ENCODE measurements around the gene CYP46A1. TPM values are rescaled to one million over a fixed set of nuclear protein-coding genes. Genes with fewer than 3 reads are reported as not detected.

The CYP46A1 gene
- total RNA-seq, 1 experiment from 2014 or later, result 0.52 TPM

DNA sequence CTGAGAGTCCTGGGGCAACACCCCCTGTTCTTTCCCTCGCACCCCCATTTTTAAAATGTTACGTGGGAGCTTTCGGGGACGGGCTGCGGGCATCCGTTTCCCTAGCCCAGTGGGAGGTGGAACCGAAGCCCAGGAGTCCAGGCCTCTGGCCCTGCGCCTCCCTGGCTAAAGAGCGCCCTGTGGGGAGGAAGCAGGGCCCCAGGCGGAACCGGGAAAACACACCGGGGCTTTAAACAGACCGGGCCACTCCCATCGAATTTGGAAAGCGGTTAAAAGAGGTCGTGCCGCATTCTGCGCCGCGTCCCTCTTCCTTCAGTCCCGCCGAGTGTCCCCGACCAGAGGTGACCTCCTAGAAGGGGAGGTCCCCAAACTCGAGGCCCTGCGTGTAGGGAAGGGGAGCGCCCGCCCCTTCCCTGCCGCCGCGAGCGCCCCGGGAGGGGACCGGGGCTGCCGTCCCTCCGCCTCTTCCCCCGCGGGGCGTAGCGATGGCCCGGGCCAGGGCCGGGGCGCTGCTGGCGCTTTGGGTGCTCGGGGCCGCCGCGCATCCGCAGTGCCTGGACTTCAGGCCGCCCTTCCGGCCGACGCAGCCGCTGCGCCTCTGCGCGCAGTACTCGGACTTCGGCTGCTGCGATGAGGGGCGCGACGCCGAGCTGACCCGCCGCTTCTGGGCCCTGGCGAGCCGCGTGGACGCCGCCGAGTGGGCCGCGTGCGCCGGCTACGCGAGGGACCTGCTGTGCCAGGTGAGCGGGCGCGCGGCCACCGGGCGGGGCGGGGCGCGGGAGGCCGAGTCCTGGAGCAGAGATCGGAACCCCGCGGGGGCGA, 39.2 kb upstream of the CYP46A1 start, which contains the start of gene HHIPL1:
TSS of gene HHIPL1 (plus strand) at position 407 of the 822 bp plus-strand sequence. CDS start at position 486, 79 bp downstream.
- Histone ChIP-seq H3K36me3 (ENCODE audit: insufficient read depth, low read length) (no peaks in the 10 kb centered on the region), H2AFZ (ENCODE audit: low read length) (no peak within 1 kb of the TSS), H3K27me3 (ENCODE audit: low read length) (no peaks in the 10 kb centered on the region), H3K9me3 (ENCODE audit: low read length) (no peaks in the 10 kb centered on the region), H3K27ac (ENCODE audit: low read length) (no peak within 1 kb of the TSS), H3K9me2 (replicated peaks; ENCODE audit: insufficient read depth, low read length) (no peaks in the 10 kb centered on the region), H4K20me1 (ENCODE audit: insufficient read depth, low read depth, low read length) (peaks cover 5% of the 10 kb centered on the region; the same call in 1 of the 2 replicates), H3K9ac (ENCODE audit: low read length) (no peak within 1 kb of the TSS), H3K4me1 (ENCODE audit: low read length) (no peaks in the 10 kb centered on the region), H3K4me3 (ENCODE audit: low read length) (no peak within 1 kb of the TSS), H3K4me2 (ENCODE audit: low read depth, low read length, poor library complexity, severe bottlenecking) (no peak within 1 kb of the TSS), H3K79me2 (ENCODE audit: low read length) (no peaks in the 10 kb centered on the region)
- DNase-seq, result no peak

DNA sequence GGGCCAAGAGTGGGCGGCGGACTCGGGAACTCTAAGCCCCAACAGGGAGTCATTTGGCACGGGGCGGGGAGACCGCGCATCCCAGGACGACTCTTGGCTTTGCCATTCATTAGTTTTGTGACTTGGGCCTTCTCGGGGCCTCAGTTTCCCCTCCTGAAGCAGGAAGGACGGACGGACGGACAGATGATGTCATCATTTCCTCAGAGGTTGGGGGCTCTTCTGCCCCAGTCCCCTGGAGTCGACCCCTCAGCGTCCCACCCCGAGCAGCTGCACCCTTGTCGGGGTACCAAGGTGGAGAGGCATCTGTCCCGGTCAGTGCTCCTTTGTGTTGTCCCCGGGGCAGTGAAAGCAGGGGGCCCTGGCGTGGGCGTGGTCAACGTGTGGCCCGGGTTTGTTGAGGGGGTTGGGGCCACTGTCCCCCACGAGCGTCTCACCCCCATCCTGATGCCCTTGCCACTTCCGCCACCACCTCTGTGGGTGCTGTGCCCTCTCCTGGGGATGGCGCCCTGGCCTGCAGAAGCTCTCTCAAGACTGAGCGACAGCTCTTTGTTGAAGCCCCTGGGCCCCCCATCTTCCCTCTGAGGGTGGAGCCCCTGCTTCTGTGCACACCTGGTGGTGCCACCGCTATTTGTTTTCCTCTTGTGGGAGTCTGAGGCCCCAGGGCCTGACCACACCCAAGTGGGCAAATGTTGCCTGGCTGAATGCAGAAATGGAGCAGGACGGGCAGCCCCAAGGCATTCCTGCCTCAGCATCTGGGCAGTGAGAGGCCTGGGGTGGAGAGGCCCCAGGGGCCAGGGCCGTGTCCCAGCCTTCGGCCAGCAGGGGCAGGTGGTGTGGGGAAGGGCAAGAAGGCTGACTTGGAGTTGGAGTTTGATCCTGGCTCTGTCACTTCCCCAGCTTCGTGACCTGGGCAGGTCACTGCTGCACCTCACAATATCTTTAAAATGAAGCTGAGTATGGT, 38.3 kb upstream of the CYP46A1 start:
- peaks cover 5% of the 10 kb centered on the region; the same call in 1 of the 2 replicates for H4K20me1 ChIP-seq (ENCODE audit: insufficient read depth, low read depth, low read length)
- H3K27ac ChIP-seq (ENCODE audit: low read length), result no peak overlapping the region
- H3K9me2 ChIP-seq (replicated peaks; ENCODE audit: insufficient read depth, low read length), result no peaks in the 10 kb centered on the region
- H2AFZ ChIP-seq (ENCODE audit: low read length), result no peak overlapping the region
- no peaks in the 10 kb centered on the region for H3K27me3 ChIP-seq (ENCODE audit: low read length)
- DNase-seq, result no peak
- no peaks in the 10 kb centered on the region for H3K9me3 ChIP-seq (ENCODE audit: low read length)
- H3K4me1 ChIP-seq (ENCODE audit: low read length), result no peaks in the 10 kb centered on the region
- H3K36me3 ChIP-seq (ENCODE audit: insufficient read depth, low read length), result no peaks in the 10 kb centered on the region
- no peaks in the 10 kb centered on the region for H3K79me2 ChIP-seq (ENCODE audit: low read length)
- H3K4me2 ChIP-seq (ENCODE audit: low read depth, low read length, poor library complexity, severe bottlenecking), result no peak overlapping the region
- no peak overlapping the region for H3K9ac ChIP-seq (ENCODE audit: low read length)
- H3K4me3 ChIP-seq (ENCODE audit: low read length), result no peak overlapping the region

- no peaks in the 10 kb centered on the region for H3K79me2 ChIP-seq (ENCODE audit: low read length)
- no peak overlapping the region for H3K27ac ChIP-seq (ENCODE audit: low read length)
- no peak overlapping the region for H2AFZ ChIP-seq (ENCODE audit: low read length)
- H3K9me2 ChIP-seq (replicated peaks; ENCODE audit: insufficient read depth, low read length), result no peaks in the 10 kb centered on the region
- H3K9me3 ChIP-seq (ENCODE audit: low read length), result no peaks in the 10 kb centered on the region
- peaks cover 5% of the 10 kb centered on the region; the same call in 1 of the 2 replicates for H4K20me1 ChIP-seq (ENCODE audit: insufficient read depth, low read depth, low read length)
- no peaks in the 10 kb centered on the region for H3K4me1 ChIP-seq (ENCODE audit: low read length)
- no peaks in the 10 kb centered on the region for H3K36me3 ChIP-seq (ENCODE audit: insufficient read depth, low read length)
- H3K9ac ChIP-seq (ENCODE audit: low read length), result no peak overlapping the region
- H3K27me3 ChIP-seq (ENCODE audit: low read length), result no peaks in the 10 kb centered on the region
- H3K4me2 ChIP-seq (ENCODE audit: low read depth, low read length, poor library complexity, severe bottlenecking), result no peak overlapping the region
- no peak overlapping the region for H3K4me3 ChIP-seq (ENCODE audit: low read length)
- DNase-seq, result no peak
These were observed 36.7 kb upstream of the CYP46A1 start for GRCh38 chr14:99647411-99647810.

GRCh38 chr14:99648027-99648784, 35.9 kb upstream of the CYP46A1 start:
- Histone ChIP-seq H3K4me1 (ENCODE audit: low read length) (no peaks in the 10 kb centered on the region), H3K9me2 (replicated peaks; ENCODE audit: insufficient read depth, low read length) (no peaks in the 10 kb centered on the region), H3K9ac (ENCODE audit: low read length) (no peak overlapping the region), H2AFZ (ENCODE audit: low read length) (no peak overlapping the region), H3K36me3 (ENCODE audit: insufficient read depth, low read length) (no peaks in the 10 kb centered on the region), H4K20me1 (ENCODE audit: insufficient read depth, low read depth, low read length) (peaks cover 5% of the 10 kb centered on the region; the same call in 1 of the 2 replicates), H3K4me3 (ENCODE audit: low read length) (no peak overlapping the region), H3K27me3 (ENCODE audit: low read length) (no peaks in the 10 kb centered on the region), H3K9me3 (ENCODE audit: low read length) (no peaks in the 10 kb centered on the region), H3K27ac (ENCODE audit: low read length) (no peak overlapping the region), H3K79me2 (ENCODE audit: low read length) (no peaks in the 10 kb centered on the region), H3K4me2 (ENCODE audit: low read depth, low read length, poor library complexity, severe bottlenecking) (no peak overlapping the region)
- DNase-seq, result no peak

DNA sequence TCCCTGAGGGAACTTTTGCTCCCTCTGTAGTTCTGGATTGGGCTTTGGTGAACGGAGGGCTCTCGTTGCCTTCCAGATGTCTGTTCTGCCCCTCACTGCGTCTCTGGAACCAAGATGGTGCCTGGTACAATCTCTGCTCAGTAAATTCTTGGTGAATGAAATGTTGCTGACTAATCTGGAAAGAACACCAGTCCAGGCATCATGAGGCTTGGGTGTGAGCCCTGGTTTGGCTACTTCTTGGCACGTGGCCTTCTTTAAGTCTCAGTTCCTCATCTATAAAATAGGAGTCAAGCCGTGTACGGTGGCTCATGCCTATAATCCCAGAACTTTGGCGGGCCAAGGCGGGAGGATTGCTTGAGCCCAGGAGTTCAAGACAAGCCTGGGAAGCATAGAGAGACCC, 34.9 kb upstream of the CYP46A1 start:
- Histone ChIP-seq H2AFZ (ENCODE audit: low read length) (no peak overlapping the region), H3K9ac (ENCODE audit: low read length) (no peak overlapping the region), H4K20me1 (ENCODE audit: insufficient read depth, low read depth, low read length) (peaks cover 5% of the 10 kb centered on the region; the same call in 1 of the 2 replicates), H3K27ac (ENCODE audit: low read length) (no peak overlapping the region), H3K4me2 (ENCODE audit: low read depth, low read length, poor library complexity, severe bottlenecking) (no peak overlapping the region), H3K79me2 (ENCODE audit: low read length) (no peaks in the 10 kb centered on the region), H3K4me3 (ENCODE audit: low read length) (no peak overlapping the region), H3K9me2 (replicated peaks; ENCODE audit: insufficient read depth, low read length) (no peaks in the 10 kb centered on the region), H3K4me1 (ENCODE audit: low read length) (no peaks in the 10 kb centered on the region), H3K36me3 (ENCODE audit: insufficient read depth, low read length) (no peaks in the 10 kb centered on the region), H3K27me3 (ENCODE audit: low read length) (no peaks in the 10 kb centered on the region), H3K9me3 (ENCODE audit: low read length) (no peaks in the 10 kb centered on the region)
- no peak for DNase-seq

DNA sequence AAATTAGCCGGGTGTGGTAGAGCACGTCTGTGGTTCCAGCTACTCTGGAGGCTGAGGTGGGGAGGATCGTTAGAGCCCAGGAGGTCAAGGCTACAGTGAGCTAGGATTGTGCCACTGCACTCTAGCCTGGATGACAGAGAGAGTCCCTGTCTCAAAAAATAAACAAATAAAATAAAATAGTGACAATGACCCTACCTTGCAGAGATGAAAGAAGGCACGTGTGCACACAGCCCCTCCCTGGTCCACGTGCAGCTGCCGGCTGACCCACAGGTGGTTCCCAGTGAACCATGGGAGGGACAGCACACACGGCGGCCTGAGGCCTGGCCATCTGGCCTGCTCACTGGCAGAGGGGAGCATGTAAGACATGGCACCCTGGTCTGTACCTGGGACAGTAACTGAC, 34.5 kb upstream of the CYP46A1 start:
- Histone ChIP-seq H3K27me3 (ENCODE audit: low read length) (no peaks in the 10 kb centered on the region), H2AFZ (ENCODE audit: low read length) (no peak overlapping the region), H3K9me2 (replicated peaks; ENCODE audit: insufficient read depth, low read length) (no peaks in the 10 kb centered on the region), H3K9me3 (ENCODE audit: low read length) (no peaks in the 10 kb centered on the region), H3K9ac (ENCODE audit: low read length) (no peak overlapping the region), H4K20me1 (ENCODE audit: insufficient read depth, low read depth, low read length) (peaks cover 5% of the 10 kb centered on the region; the same call in 1 of the 2 replicates), H3K4me3 (ENCODE audit: low read length) (no peak overlapping the region), H3K4me2 (ENCODE audit: low read depth, low read length, poor library complexity, severe bottlenecking) (no peak overlapping the region), H3K27ac (ENCODE audit: low read length) (no peak overlapping the region), H3K79me2 (ENCODE audit: low read length) (no peaks in the 10 kb centered on the region), H3K36me3 (ENCODE audit: insufficient read depth, low read length) (no peaks in the 10 kb centered on the region), H3K4me1 (ENCODE audit: low read length) (no peaks in the 10 kb centered on the region)
- DNase-seq, result no peak

DNA sequence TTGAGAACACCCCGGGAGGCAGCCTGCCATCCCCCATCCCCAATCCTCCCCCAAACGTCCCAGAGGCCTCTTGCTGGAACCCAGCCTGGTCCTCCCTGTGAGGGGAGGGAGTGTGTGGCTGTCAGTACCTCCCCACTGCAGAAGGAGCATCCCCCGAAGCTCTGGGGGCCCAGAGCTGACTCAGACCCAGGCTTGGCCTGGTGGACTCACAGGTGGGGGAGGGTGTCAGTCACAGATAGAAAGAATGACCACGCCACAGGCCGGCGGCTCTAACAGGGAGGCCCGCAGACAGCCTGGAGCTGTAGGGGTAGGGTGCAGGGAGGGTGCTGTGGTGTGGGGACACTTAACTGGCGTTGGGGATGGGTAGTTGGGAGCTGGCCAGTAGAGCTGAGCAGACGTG, 33.9 kb upstream of the CYP46A1 start:
- H2AFZ ChIP-seq (ENCODE audit: low read length), result no peak overlapping the region
- no peaks in the 10 kb centered on the region for H3K36me3 ChIP-seq (ENCODE audit: insufficient read depth, low read length)
- no peak overlapping the region for H3K27ac ChIP-seq (ENCODE audit: low read length)
- H3K27me3 ChIP-seq (ENCODE audit: low read length), result no peaks in the 10 kb centered on the region
- H3K9me2 ChIP-seq (replicated peaks; ENCODE audit: insufficient read depth, low read length), result no peaks in the 10 kb centered on the region
- DNase-seq, result no peak
- H3K9me3 ChIP-seq (ENCODE audit: low read length), result no peaks in the 10 kb centered on the region
- H3K4me2 ChIP-seq (ENCODE audit: low read depth, low read length, poor library complexity, severe bottlenecking), result no peak overlapping the region
- peaks cover 5% of the 10 kb centered on the region; the same call in 1 of the 2 replicates for H4K20me1 ChIP-seq (ENCODE audit: insufficient read depth, low read depth, low read length)
- no peak overlapping the region for H3K9ac ChIP-seq (ENCODE audit: low read length)
- H3K79me2 ChIP-seq (ENCODE audit: low read length), result no peaks in the 10 kb centered on the region
- H3K4me1 ChIP-seq (ENCODE audit: low read length), result no peaks in the 10 kb centered on the region
- H3K4me3 ChIP-seq (ENCODE audit: low read length), result no peak overlapping the region
